Activated gamma-delta T cell treated with Interleukin-2 at 50 U/mL for 16 hours (primary cell): Measurements from ENCODE around the gene CFAP65.

Experiments used
- DNase-seq: peaks from one replicate; pipeline ENCODE4 v3.0.0-alpha.2; 2020

CFAP65 gene

GRCh38 chr2:219031005-219031738, 10.1 kb downstream of the CFAP65 start:
- DNase-seq, result no peak

- DNase-seq, result no peak
Observed at GRCh38 chr2:219030177-219030940, 11.0 kb downstream of the CFAP65 start.

GRCh38 chr2:219029829-219030165, 11.5 kb downstream of the CFAP65 start:
- peak; percentile 71 for DNase-seq

- no peak for DNase-seq
Observed at GRCh38 chr2:219028996-219029828, 12.1 kb downstream of the CFAP65 start.

GRCh38 chr2:219028141-219028540, 13.2 kb downstream of the CFAP65 start:
- DNase-seq, result no peak

- no peak for DNase-seq
Observed at GRCh38 chr2:219027511-219028055, 13.7 kb downstream of the CFAP65 start.

GRCh38 chr2:219026946-219027345, 14.4 kb downstream of the CFAP65 start:
- DNase-seq, result no peak

GRCh38 chr2:219025637-219026585, 15.4 kb downstream of the CFAP65 start:
- DNase-seq, result no peak

GRCh38 chr2:219024059-219024458, 17.3 kb downstream of the CFAP65 start:
- DNase-seq, result no peak

GRCh38 chr2:219023045-219023605, 18.2 kb downstream of the CFAP65 start:
- DNase-seq, result no peak

GRCh38 chr2:219022616-219023015, 18.7 kb downstream of the CFAP65 start:
- no peak for DNase-seq

GRCh38 chr2:219022041-219022440, 19.3 kb downstream of the CFAP65 start:
- no peak for DNase-seq

- DNase-seq, result no peak
Observed at GRCh38 chr2:219021591-219021990, 19.7 kb downstream of the CFAP65 start.

GRCh38 chr2:219020604-219021365, 20.5 kb downstream of the CFAP65 start:
- no peak for DNase-seq

- DNase-seq, result no peak
Observed at GRCh38 chr2:219019436-219019835, 21.9 kb downstream of the CFAP65 start.

GRCh38 chr2:219018726-219019125, 22.6 kb downstream of the CFAP65 start:
- DNase-seq, result no peak

GRCh38 chr2:219018286-219018685, 23.0 kb downstream of the CFAP65 start:
- no peak for DNase-seq

GRCh38 chr2:219017201-219017931, 23.9 kb downstream of the CFAP65 start:
- no peak for DNase-seq

- no peak for DNase-seq
Observed at GRCh38 chr2:219016721-219017120, 24.6 kb downstream of the CFAP65 start.

GRCh38 chr2:219010873-219011272, 30.4 kb downstream of the CFAP65 start:
- DNase-seq, result no peak
